NCI-H1930 (cell line): ENCODE measurements around the gene PARK7.

Experiments
- DNase-seq, 2 experiments: peaks; one replicate each; lab custom pipeline; 2025; lab: John Stamatoyannopoulos, UW

Gene PARK7

DNA sequence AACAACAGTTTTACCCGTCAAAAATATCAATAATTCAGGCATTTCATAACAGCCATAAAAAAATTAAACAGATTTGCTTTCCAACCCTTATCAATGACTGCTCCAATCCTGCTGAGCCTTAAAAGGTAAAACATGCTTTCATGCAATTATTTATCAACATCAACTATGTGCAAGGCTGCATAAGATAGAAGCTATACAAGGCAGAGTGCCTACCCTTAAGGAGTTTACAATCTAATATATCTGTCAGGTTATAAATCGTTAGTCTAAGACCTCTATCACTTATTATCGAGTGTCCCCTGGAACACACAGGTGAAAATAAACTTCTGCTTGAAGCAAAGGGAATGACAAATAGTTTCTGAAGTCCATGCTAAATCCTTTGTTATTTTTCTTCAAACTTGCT lies 62.8 kb downstream of the PARK7 start:
- no peak for DNase-seq

DNA sequence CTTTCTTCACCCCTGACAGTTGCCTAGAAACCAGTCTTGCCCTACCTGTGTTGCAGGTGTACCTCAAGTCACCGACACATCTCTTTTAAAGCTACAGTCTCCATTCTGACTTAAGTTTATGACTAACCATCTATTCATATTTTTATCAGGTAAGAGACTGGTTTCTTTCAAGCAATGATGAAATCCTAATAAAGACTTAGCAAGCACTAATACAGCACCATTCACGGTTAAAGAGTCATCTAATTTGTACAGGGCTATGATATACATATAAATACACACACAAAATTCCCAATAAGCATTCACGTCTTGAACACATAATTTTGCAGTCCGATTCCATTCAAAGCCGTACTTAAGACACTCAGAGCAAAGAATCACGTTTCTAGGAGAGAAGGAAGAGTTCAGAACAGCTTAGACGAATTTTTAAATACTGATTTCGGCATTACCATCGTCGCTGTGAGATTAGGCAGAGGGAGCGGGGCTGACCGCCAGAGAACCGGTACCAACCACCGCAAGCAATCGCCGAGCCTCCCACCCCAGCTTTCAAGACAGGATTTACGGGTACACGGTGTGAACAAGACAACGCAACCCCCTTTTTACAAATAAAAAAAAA lies 63.7 kb downstream of the PARK7 start:
- DNase-seq: no peak

DNA sequence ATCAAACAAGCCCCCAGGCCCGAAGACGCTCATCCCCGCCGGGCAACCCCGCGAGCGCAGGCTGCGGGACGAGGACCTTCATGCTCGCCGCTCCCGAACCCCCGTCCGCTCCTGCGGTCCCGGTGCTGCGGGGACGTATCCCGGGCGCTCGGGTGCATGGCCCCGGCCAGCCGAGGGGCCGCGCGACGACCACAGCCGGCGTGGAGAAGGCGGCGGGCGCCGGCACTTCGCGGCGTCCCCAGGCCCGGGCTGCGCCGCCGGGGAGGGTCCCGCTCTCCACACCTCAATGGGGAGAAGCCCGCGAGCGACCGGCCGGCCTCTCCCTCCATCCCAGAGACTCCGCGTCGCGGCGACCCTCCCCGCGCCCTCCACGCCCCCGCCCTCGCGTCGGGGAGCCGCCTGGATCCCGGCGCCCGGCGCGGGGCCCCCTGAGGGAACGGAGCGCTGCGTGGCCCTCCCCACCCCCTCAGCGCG lies 64.2 kb downstream of the PARK7 start:
- DNase-seq: no peak

DNA sequence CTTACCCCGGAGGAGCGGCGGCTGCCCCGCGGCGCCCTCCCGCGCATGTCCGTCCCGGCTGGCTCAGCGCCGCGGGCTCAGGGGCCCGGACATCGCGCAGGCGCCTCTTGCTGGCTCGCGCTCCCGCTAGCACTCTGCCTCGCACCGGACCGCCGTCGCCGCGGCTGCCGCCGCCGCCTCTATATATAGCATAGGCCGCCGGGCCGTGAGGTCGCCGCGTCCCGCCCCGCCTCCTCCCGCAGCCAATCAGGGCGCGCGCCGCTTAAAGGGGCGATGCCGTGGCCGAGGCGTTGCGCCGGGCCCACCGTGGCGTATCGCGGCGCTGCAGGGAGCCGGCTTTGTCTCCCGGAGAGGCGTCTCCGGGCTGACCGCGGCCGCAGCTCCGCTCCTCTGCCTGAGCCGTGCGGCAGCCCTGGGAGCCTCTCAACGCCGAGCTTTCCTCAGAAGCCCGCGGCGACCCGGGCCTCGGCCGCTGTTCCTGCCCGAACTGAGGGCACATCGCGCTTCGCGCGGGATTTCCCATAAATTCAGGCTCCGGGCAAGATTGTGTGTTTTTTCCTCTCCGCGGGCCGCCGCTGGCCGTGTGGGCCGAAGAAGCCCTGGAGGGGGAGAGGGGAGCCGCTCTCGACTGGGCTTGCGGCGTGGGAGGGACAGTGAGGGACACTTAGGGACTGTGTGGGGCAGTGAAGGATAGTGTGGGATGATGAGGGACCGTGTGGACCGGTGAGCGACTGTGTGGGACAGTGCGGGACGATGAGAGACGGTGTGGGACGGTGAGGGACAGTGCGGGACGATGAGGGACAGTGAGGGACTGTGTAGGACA lies 64.9 kb downstream of the PARK7 start, which contains the start of gene ERRFI1:
TSS of gene ERRFI1 (minus strand) at position 157 of the 823 bp plus-strand sequence. CDS start 10,690 bp downstream, outside the sequence.
- peak; percentile 90 to 93 for DNase-seq

DNA sequence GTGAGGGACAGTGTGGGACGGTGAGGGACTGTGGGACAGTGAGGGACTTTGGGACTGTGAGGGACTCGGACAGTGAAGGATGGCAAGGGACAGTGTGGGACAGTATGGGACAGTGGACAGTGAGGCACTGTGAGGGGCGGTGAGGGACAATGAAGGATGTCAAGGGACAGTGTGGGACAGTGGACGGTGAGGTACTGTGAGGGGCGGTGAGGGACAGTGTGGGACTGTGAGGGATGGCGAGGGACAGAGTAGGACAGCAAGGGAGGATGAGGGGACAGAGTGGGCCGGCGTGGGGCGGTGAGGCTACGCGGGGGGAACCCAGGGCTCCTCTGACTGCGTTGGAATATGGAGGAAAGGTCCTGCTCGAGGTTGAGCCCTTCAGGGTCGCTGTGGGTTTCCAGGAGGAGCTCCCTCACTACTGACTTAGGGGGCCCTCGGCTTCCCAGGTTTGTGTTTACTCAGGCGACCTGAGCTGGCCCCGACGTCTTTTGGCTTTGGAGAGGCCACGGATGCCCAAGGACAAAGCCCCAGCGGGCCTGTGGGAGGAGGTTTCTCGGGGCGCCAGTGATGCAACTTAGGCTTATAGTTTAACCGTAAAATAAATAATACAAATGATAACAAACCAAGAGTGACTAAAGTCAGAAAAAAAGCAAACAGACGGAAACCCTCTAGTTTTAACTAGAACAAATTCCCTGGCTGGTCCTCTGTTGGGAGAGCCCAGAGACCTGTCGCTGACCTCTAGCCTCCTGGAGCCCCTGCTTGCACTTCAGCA lies 65.7 kb downstream of the PARK7 start:
- no peak for DNase-seq

DNA sequence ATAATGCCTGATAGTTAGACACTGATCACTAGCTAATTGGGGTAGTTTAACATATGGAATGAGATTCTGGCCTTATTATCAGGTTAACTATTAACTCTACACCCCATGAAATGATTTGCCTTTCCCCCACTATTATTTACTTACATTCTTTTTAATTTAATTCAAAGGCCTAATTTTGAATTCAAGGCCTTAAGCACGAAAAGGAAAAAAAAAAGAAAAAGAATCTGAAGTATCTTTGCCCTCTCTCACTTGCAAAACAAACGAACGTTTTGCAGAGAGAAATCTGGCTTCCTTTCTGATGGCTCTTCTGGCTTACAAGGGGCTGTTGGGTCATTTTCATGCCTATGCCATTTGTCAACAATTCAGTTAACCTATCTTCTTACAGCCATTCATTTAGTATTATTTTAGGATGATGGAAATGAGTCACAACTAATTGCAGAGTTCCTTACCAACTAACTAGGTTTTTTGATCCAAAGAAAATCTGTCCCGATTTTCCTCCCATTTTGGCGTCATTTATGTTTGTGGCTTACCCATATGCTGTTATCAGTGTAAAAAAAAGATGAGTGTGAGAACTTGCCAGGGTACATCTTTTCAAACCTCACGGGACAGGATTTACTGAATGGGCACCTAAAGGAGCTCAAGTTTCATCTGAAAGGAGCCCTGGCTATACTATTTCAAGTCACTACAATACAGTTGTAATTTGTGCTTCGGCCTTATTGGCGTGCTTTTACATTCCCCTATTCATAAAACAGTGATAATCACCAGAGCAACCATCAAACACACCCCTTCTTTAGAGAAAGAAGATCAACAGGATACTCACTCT lies 66.4 kb downstream of the PARK7 start:
- DNase-seq: no peak

DNA sequence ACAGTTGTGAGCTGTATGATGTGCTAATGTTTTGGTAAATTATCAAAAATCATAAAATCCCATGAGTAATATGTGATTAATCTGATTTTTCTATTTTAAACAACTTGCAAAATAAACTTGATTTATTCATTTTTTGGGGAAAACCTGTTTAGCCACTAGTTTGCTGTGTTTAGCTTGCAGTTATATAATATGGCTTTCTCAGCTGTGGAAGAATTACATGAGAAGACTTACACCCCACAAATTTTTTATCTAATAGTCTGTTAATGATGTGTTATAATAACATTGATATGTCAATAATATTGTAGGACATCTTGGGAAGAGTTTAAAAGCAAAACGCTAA lies 67.0 kb downstream of the PARK7 start:
- DNase-seq: no peak

DNA sequence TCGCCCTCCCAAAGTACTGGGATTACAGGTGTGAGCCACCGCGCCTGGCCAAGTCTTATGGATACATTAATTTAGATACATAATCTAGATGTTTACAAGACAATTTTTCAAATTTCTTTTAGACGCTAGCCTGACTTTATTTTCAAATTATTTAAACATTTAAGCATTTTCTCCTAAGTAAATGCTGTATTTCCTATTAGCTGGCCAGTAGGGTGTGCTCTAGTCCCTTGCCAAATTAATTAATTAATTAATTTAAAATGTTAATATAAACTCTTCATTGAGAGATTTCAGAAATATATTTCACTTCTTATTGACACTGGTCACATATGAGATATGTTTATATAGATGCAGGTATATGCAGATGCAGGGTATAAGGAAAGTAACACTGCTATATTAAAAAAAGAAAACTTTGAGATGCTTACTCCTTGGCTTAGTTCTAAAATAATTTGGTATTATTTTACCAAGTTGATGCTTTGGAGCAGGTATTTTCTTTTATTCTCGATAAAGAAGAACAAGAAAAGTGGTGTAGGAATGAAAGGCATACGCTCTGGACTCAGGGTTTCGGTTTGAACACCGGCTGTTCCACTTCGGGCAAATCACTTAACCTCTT lies 69.8 kb downstream of the PARK7 start:
- no peak for DNase-seq

DNA sequence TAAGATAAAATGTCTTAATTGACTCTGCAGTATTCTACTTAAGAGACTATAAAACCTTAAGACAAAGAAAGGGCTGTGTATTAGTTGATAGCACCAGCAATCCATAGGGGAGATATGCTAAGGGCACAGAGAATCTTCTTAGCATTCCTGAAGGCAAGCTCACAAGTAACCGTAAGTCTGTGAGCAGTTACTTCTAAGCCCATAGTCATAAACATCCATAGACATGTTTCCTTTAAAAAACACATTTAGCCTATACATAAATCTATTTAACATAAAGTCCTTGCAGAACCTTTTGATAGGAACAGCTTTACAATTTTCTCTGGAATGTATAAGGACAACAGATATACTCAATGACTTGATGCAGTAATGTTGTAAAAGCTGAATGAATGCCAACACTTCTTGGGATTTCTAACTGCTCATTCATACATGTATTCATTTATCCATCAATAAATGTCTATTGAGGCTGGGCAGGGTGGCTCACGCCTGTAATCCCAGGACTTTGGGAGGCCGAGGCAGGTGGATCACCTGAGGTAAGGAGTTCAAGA lies 70.9 kb downstream of the PARK7 start:
- DNase-seq: no peak

DNA sequence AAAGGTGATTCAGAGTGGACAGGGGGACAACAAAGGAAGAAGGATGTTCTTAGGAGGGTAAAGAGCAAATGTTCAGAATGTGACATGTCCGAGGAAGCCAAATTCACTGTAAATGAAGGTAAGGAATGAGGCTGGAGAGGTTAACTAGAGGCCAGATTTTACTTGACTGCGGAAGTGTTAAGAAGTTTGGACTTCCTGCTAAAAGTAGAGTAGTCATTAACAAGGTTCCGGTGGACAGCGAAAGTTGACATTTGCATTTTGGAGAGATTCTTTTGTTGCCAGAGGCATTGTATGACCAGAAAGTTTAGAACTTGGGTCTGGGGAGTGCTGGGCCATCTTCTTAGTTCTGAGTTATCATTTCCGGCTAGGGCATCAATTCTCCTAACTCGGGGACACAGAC lies 71.8 kb downstream of the PARK7 start:
- DNase-seq: no peak
